ENCODE results near the gene PBX4. TPM values are rescaled to one million over a fixed set of nuclear protein-coding genes. Genes with fewer than 3 reads are reported as not detected.

Gene PBX4
- total and polyA plus RNA-seq, 2 donors (not counting 1 experiment from before 2014, with no cell fraction given), result 11.7 TPM

- Histone ChIP-seq H3K27ac (ENCODE audit: low read length in 2 of 2) (no peak overlapping the region), H3K36me3 (replicated peaks in 1 of 2; ENCODE audit: control extremely low read depth in 1 of 2, control insufficient read depth in 1 of 2, extremely low read depth in 1 of 2, insufficient read depth in 2 of 2, low read length in 1 of 2) (peaks cover 0 to 80% of the 10 kb centered on the region in 2 experiments), H3K4me2 (replicated peaks; ENCODE audit: low read depth, low read length, poor library complexity, severe bottlenecking) (no peak overlapping the region), H3K9ac (ENCODE audit: low read length) (no peak overlapping the region), H3K9me3 (ENCODE audit: control extremely low read depth in 1 of 3, control insufficient read depth in 2 of 3, insufficient read depth in 1 of 3, low read length in 2 of 3) (peaks cover 0 to 4% (median 0%) of the 10 kb centered on the region in 3 donors), H3K79me2 (ENCODE audit: control insufficient read depth, insufficient read depth, low read length) (peaks cover 52% of the 10 kb centered on the region), H3K27me3 (replicated peaks in 1 of 4; ENCODE audit: control extremely low read depth in 1 of 4, control insufficient read depth in 3 of 4, insufficient read depth in 4 of 4, low read length in 3 of 4) (no peaks in the 10 kb centered on the region), H2AFZ (ENCODE audit: insufficient read depth, low read depth, low read length, poor library complexity, severe bottlenecking) (no peak overlapping the region), H4K20me1 (ENCODE audit: control insufficient read depth, insufficient read depth, low read length, poor library complexity, severe bottlenecking) (peaks cover 48% of the 10 kb centered on the region), H3K4me1 (ENCODE audit: control insufficient read depth in 2 of 2, insufficient read depth in 2 of 2, low read length in 2 of 2) (peaks cover 10 to 18% of the 10 kb centered on the region in 2 donors), H3K4me3 (ENCODE audit: control extremely low read depth in 1 of 5, extremely low read depth in 1 of 5, insufficient read depth in 1 of 5, low read depth in 2 of 5, low read length in 4 of 5) (no peak overlapping the region)
- ChIA-PET CTCF (no interaction called here), POLR2A (interaction anchor here (0.5 to 0.6 kb wide), 2 partner anchors 36 to 100 kb away, joined by 5 read pairs; partner anchors contain the start of gene CILP2)
- H3K27ac Mint-ChIP-seq, result no peak overlapping the region
- peaks cover 12% of the 10 kb centered on the region for H3K4me1 Mint-ChIP-seq
- DNase-seq (no peak), ATAC-seq (ENCODE audit: low read depth) (peak; percentile 31)
- WGBS (ENCODE audit: insufficient coverage), result 96% methylated on average over 48 of the region's 53 CpGs
- H3K9me3 Mint-ChIP-seq (ENCODE audit: insufficient read depth), result no peaks in the 10 kb centered on the region
- H3K27me3 Mint-ChIP-seq, result no peaks in the 10 kb centered on the region
- TF ChIP-seq EZH2 (IDR thresholded peaks at IDR 0.05; ENCODE audit: borderline replicate concordance, insufficient read depth, low read depth, low read length, poor library complexity, severe bottlenecking), result no peak
- intact Hi-C loops (cut with micrococcal nuclease), result no loop called here
- no peak overlapping the region for H3K4me3 Mint-ChIP-seq
Observed at GRCh38 chr19:19637523-19638251, 19.2 kb upstream of the PBX4 start.

DNA sequence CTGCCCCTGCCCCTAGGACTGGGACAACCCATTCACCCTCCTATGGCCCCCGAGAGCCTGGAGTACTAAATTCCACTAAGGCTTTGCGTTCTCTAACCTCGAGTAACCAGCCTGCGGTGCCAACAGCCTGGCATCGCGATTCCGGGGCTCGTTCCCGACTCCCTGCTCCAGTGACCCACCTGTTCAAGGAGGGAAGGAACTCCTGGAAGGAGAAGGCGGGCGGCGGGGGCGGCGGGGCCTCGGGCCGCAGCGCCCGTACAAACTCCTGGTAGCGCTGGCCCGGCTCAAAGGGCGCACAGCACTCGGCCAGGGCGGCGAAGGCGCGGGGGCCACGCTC lies 18.7 kb upstream of the PBX4 start:
- CTCF ChIA-PET, result no interaction called here
- POLR2A ChIA-PET, result no interaction called here

More for the DNA sequence above, 18.7 kb upstream of the PBX4 start:
- H3K4me1 Mint-ChIP-seq, result peaks cover 6% of the 10 kb centered on the region
- peaks cover 0 to 84% of the 10 kb centered on the region in 2 experiments for H3K36me3 ChIP-seq (replicated peaks in 1 of 2; ENCODE audit: control extremely low read depth in 1 of 2, control insufficient read depth in 1 of 2, extremely low read depth in 1 of 2, insufficient read depth in 2 of 2, low read length in 1 of 2)
- H2AFZ ChIP-seq (ENCODE audit: insufficient read depth, low read depth, low read length, poor library complexity, severe bottlenecking), result no peak overlapping the region
- no peaks in the 10 kb centered on the region for H3K9me3 Mint-ChIP-seq (ENCODE audit: insufficient read depth)
- no peak overlapping the region for H3K4me3 Mint-ChIP-seq
- no peak overlapping the region for H3K27ac ChIP-seq (ENCODE audit: low read length in 2 of 2)
- TF ChIP-seq CTCF (IDR thresholded peaks at IDR 0.05) (no peak), EZH2 (IDR thresholded peaks at IDR 0.05; ENCODE audit: borderline replicate concordance, insufficient read depth, low read depth, low read length, poor library complexity, severe bottlenecking) (no peak)
- no peak overlapping the region for H3K4me2 ChIP-seq (replicated peaks; ENCODE audit: low read depth, low read length, poor library complexity, severe bottlenecking)
- intact Hi-C loops (cut with micrococcal nuclease), result no loop called here
- H3K4me3 ChIP-seq (ENCODE audit: control extremely low read depth in 1 of 5, extremely low read depth in 1 of 5, insufficient read depth in 1 of 5, low read depth in 2 of 5, low read length in 4 of 5), result no peak overlapping the region
- peaks cover 47% of the 10 kb centered on the region for H3K79me2 ChIP-seq (ENCODE audit: control insufficient read depth, insufficient read depth, low read length)
- ATAC-seq (ENCODE audit: low read depth) (no peak), DNase-seq (no peak)
- no peak overlapping the region for H3K27ac Mint-ChIP-seq
- H3K27me3 Mint-ChIP-seq, result no peaks in the 10 kb centered on the region
- H3K9me3 ChIP-seq (ENCODE audit: control extremely low read depth in 1 of 3, control insufficient read depth in 2 of 3, insufficient read depth in 1 of 3, low read length in 2 of 3), result peaks cover 0 to 4% (median 0%) of the 10 kb centered on the region in 3 donors
- H3K9ac ChIP-seq (ENCODE audit: low read length), result no peak overlapping the region
- peaks cover 43% of the 10 kb centered on the region for H4K20me1 ChIP-seq (ENCODE audit: control insufficient read depth, insufficient read depth, low read length, poor library complexity, severe bottlenecking)
- H3K27me3 ChIP-seq (replicated peaks in 1 of 4; ENCODE audit: control extremely low read depth in 1 of 4, control insufficient read depth in 3 of 4, insufficient read depth in 4 of 4, low read length in 3 of 4), result no peaks in the 10 kb centered on the region
- 98% methylated on average over 27 of the region's 27 CpGs for WGBS (ENCODE audit: insufficient coverage)
- peaks cover 7 to 13% of the 10 kb centered on the region in 2 donors for H3K4me1 ChIP-seq (ENCODE audit: control insufficient read depth in 2 of 2, insufficient read depth in 2 of 2, low read length in 2 of 2)
